GM12892 (cell line): ENCODE data around the gene C17orf107.

Source experiments
- POLR2A ChIP-seq: IDR thresholded peaks from 2 replicates; pipeline ENCODE4 v1.6.1; 2011; ENCODE audit warnings: low read depth, low read length, control low read depth
- POLR2AphosphoS5 ChIP-seq: IDR thresholded peaks from 2 replicates; pipeline ENCODE4 v1.6.1; 2011; ENCODE audit warnings: low read depth, low read length, control low read depth
- TAF1 ChIP-seq: IDR thresholded peaks from 2 replicates; pipeline ENCODE4 v1.6.1; 2011; ENCODE audit warnings: low read depth, mild to moderate bottlenecking, control low read depth, low read length, borderline replicate concordance

DNA sequence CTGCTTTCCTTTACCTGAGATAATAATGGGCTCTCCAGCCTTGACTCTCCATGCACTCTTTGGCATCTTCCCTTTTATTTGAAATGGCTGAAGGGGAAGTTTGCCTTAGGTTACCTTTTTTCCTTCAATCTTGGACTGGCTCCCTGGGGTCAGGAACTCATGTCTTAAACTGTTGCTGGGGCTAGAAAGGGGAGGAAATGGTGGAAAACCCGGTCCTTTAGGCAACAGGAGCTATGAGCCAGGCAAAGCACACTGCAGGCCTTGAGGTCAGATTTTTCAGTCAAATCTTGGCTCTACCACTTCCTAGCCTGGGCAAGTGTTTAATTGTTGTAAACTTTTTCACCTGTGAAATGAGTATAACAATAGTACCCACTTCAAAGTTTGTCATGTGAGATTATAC is 36.0 kb upstream of the C17orf107 start:
- TF ChIP-seq POLR2A (no peak), POLR2AphosphoS5 (no peak), TAF1 (no peak)
